Activated CD4-positive, alpha-beta T cell treated with anti-CD3 and anti-CD28 coated beads, Interleukin-2, amount 50 U/mL, for 1 hour (primary cell): ENCODE results near the gene POLE2.
"Not testable (repeated sequence)": the region's sequence is repeated elsewhere in the genome, so short reads cannot be mapped to it uniquely, and the experiment has no call there.

Source experiments
- DNase-seq: peaks from one replicate; pipeline ENCODE4 v3.0.0-alpha.2; 2020

Gene POLE2

GRCh38 chr14:49687942-49688700 lies at the start of gene POLE2:
TSS of gene POLE2 (minus strand) at chr14:49688214. CDS start at chr14:49688203, 11 bp downstream.
- peak; percentile 71 for DNase-seq

DNA sequence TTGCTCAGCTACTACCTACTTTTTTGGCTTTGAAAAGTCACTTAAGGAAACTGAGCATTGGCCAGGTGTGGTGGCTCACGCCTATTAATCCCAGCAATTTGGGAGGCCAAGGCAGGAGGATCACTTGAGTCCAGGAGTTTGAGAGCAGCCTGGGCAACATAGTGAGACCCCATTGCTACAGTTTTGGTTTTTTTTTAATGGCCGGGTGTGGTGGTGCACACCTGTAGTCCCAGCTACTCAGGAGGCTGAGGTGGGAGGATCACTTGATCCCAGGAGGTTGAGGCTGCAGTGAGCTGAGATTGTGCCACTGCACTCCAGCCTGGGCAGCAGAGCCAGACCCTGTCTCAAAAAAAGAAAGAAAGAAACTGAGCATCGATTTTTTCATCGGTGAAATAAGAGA lies 47.7 kb upstream of the POLE2 start:
- not testable (repeated sequence) for DNase-seq

DNA sequence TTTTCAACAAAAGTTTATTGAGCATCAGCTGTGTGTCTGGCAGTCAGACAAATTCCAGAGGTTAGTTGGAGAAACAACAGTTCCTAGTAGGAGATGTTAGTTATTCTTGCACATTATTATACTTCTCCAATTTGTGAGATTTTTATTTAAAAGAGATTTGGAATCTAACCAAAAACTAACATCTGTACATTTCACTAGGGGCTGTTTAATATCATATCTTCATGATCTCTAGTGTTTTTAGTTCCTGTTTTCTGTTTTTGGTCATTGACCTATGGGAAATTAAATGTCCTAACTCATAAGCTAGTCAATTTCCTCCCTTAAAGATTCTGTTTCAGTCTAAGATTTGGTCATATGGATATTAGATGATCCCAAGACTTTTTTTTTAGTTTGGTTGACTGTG lies 45.8 kb upstream of the POLE2 start:
- no peak for DNase-seq

DNA sequence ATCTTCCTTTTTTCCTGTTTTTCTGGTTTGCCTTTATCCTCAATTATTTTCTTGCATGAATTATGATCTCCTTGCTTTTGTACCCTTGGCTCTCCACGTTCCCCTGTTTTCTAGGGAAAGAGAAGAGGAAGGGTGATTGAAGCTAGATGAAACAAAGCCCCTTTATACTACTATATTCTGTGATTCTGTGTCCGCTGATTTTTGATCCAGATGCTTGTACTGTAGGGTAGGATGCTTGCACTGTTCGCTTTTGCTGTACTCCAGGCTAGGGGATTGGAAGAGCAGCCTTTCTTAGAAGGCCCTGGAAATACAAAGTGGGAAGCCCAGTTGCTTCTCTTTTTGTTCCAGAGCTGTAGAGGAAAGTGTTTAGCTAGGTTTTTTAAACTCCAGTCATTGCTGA lies 44.9 kb upstream of the POLE2 start:
- DNase-seq: no peak

- DNase-seq: no peak
Observed at GRCh38 chr14:49727171-49727570, 39.2 kb upstream of the POLE2 start.

DNA sequence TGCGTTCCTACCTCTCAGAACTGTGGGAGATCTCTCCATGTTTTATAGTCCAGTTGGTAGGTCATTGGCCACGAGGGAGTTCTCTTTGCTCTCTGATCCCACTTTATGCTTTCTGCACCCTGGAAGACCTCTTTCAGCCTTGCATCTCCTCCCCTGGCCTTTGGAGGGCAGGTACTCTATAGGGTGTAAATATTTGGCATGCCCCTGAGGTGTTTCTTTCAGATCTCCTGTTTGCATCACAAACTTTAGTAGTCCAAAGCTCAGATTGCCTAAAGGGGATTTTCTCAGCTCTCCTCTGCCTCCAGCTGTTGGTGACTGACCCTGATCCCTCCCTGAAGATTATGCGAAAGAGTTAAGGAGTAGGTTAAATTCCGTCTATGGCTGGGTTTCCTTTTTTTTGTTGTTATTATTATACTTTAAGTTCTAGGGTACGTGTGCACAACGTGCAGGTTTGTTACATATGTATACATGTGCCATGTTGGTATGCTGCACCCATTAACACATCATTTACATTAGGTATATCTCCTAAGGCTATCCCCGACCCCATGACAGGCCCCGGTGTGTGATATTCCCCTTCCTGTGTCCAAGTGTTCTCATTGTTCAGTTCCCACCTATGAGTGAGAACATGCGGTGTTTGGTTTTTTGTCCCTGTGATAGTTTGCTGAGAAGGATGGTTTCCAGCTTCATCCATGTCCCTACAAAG lies 33.9 kb upstream of the POLE2 start:
- not testable (repeated sequence) for DNase-seq

- no peak for DNase-seq
Observed at GRCh38 chr14:49720744-49721143, 32.7 kb upstream of the POLE2 start.

- not testable (repeated sequence) for DNase-seq
Observed at GRCh38 chr14:49710993-49711392, 23.0 kb upstream of the POLE2 start.

- not testable (repeated sequence) for DNase-seq
Observed at GRCh38 chr14:49704471-49704870, 16.5 kb upstream of the POLE2 start.

DNA sequence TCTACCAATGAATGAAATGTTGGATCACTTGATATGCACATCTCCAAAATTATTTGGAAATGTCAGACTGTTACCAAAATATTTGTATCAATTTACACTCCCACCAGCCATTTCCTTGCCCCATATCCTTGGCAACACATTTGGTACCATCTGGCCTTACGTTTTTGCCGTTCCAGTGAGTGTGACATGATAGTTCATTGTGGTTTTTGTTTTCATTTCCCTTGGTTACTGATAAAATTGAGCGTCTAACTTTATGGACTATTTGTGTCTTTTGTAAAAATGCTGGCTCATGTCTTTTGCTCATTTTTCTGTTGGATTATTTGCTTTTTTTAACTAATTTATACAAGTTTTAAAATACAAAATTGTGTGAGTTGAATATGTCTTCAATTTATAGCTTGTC lies 16.0 kb upstream of the POLE2 start:
- no peak for DNase-seq

- no peak for DNase-seq
Observed at GRCh38 chr14:49702725-49703124, 14.7 kb upstream of the POLE2 start.

DNA sequence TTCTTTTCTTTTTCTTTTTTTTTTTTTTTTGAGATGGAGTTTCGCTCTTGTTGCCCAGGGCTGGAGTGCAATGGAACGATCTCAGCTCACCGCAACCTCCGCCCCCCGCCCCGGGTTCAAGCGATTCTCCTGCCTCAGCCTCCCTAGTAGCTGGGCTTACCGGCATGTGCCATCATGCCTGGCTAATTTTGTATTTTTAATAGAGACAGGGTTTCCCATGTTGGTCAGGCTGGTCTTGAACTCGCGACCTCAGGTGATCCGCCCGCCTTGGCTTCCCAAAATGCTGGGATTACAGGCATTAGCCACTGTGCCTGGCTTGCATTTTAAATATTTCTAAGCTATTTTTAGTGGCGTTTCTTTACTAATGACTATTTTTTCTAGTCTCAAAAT lies 5.7 kb upstream of the POLE2 start:
- not testable (repeated sequence) for DNase-seq

- peak; percentile 79 for DNase-seq
Observed at GRCh38 chr14:49692811-49693734, 5.1 kb upstream of the POLE2 start, which contains the start of gene KLHDC1. TSS of gene KLHDC1 (plus strand) at chr14:49693120. CDS start at chr14:49693195, 75 bp downstream.

DNA sequence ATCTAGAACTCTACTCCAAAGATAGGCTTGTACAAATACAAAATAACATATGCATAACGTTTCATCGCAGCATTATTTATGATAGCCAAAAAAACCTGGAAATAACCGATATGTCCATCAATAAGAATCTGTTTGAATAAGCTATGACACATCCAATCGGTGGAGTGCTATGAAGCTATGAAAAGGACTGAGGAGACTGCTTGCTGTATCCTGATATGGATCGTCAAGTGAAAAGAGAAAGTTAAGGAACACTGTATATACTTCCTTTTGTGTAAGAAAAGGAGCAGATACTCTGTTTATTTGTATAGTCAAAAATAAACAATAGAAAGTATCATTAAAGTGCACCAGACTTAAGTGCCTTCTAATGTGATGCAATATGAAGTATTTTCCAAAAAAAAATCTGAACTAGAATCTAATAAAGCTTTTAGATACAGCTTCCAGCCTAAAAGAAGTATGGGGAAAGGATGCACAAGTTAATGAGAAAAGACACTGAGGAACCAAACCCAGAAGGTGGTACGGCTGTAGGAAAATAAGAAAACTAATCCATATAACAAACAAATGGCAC lies 4.3 kb upstream of the POLE2 start:
- no peak for DNase-seq

DNA sequence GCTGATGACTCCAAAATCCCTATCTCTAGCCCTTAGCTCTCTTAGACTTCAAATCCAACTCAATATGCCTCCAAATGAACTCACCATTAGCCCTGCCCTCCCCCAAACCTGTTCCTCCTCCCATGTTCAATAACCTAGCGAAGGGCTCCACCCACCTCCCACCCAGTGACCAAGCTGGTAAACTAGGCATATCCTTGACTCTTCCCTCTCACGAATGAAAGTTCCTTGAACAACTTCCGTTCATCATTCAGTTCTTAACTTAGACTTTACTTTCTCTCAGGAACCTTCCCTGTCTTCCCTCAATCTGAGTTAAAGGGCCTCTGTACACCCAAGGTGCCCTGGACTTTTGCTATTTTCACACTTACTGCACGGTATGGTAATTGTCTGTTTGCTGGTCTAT lies 3.0 kb upstream of the POLE2 start:
- no peak for DNase-seq

GRCh38 chr14:49688701-49689030 lies 652 bp upstream of the POLE2 start:
- DNase-seq: no peak

- no peak for DNase-seq
Observed at GRCh38 chr14:49686425-49686824, 1.6 kb downstream of the POLE2 start.

DNA sequence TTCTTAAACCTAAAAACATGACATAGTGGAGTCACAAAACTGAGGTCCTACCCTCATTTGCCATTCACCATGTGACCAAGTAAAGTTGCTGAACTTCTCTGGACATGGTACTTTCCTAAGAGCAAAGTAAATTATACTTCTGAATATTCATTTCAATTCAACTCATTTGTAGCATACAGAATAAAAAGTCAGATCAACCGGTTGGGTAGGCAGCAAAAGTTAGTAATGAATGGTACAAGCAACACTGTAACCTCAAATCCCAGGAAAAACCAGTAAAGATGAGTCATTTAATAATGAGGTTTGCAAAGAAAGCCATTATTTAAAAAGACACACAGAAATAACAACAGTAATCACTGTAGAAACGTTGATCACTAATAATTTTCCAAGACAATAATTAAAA lies 8.7 kb downstream of the POLE2 start:
- no peak for DNase-seq

DNA sequence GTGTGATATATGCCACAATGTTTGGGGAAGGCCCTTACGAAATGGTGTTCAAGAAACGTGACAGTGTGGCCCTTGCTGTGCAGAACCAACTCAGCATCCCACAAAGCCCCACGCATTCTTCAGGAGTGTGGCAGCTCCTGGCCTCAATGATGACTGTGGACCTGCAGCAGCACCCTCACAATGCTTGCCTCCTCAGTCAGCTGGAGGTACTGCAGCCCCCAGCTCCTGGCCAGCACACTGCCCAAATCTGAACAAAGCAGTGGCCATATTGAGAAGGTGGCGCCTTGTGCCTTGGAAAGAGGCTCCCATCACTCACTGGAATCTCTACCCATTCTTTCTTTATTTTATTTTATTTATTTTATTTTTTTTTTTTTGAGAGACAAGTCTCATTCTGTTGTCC lies 10.4 kb downstream of the POLE2 start:
- no peak for DNase-seq

- DNase-seq: no peak
Observed at GRCh38 chr14:49673586-49673985, 14.4 kb downstream of the POLE2 start.

- no peak for DNase-seq
Observed at GRCh38 chr14:49670475-49670874, 17.5 kb downstream of the POLE2 start.

DNA sequence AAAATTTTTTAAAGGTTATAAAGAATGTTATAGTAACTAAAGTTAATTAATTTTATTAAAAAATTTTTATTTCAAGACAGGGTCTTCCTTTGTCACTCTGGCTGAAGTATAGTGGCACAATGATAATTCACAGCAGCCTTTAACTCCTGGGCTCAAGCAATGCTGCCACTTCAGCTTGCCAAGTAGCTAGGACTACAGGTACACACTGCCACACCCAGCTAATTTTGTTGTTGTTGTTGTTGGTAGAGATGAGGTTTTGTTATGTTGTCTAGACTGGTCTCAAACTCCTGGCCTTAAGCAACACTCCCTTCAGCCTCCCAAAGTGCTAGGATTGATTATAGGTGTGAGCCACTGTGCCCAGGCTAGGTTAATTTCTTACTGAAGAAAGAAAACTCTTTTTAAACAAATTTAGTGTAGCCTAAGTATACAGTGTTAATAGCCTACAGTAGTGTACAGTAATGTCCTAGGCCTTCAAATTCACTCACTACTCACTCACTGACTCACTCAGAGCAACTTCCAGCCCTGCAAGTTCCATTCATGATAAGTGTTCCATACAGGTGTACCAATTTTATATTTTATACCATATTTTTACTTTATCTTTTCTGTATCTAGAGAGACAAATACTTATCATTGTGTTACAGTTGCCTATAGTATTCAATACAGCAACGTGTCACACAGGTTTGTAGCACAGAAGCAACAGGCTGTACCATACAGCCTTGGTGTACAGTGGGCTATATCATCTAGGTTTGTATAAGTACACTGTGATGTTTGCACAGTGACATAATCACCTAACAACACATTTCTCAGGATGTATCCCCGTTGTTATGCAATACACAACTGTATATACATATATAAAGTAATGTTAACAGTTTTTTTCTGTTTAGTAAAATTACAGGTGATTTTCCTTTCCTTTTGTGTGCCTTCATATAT lies 28.2 kb downstream of the POLE2 start:
- DNase-seq: no peak
